ENCODE measurements around the gene TALDO1. TPM values are rescaled to one million over a fixed set of nuclear protein-coding genes. Genes with fewer than 3 reads are reported as not detected.
A peak's percentile ranks its signal among the peaks of the same experiment; 100 is the strongest.

Gene TALDO1
- total RNA-seq, 1 experiment from 2014 or later, result 1,416 TPM

GRCh38 chr11:802693-803466, 55.6 kb downstream of the TALDO1 start:
- no peak for DNase-seq (ENCODE audit: low read depth)
- in situ Hi-C loops (cut with HindIII; ENCODE audit: low pct_unique_long_range_greater_than_20kb, low sequenced_read_pairs), result no loop called here

GRCh38 chr11:803467-803742, 56.1 kb downstream of the TALDO1 start:
- no peak for DNase-seq (ENCODE audit: low read depth)
- in situ Hi-C loops (cut with HindIII; ENCODE audit: low pct_unique_long_range_greater_than_20kb, low sequenced_read_pairs), result no loop called here

- in situ Hi-C loops (cut with HindIII; ENCODE audit: low pct_unique_long_range_greater_than_20kb, low sequenced_read_pairs), result no loop called here
- no peak for DNase-seq (ENCODE audit: low read depth)
Observed at GRCh38 chr11:803770-804598, 56.7 kb downstream of the TALDO1 start.

GRCh38 chr11:804599-804964, 57.3 kb downstream of the TALDO1 start:
- in situ Hi-C loops (cut with HindIII; ENCODE audit: low pct_unique_long_range_greater_than_20kb, low sequenced_read_pairs), result no loop called here
- DNase-seq (ENCODE audit: low read depth), result no peak

- DNase-seq (ENCODE audit: low read depth), result no peak
Observed at GRCh38 chr11:808427-809286, 61.4 kb downstream of the TALDO1 start.

GRCh38 chr11:809287-810039, 62.2 kb downstream of the TALDO1 start, which contains the start of gene RPLP2:
Gene RPLP2 (plus strand): TSS chr11:809967. CDS start chr11:810235, 268 bp downstream.
- in situ Hi-C loops (cut with HindIII; ENCODE audit: low pct_unique_long_range_greater_than_20kb, low sequenced_read_pairs), result no loop called here
- peak; percentile 97 for DNase-seq (ENCODE audit: low read depth)

More at GRCh38 chr11:808427-809286, 61.4 kb downstream of the TALDO1 start:
- in situ Hi-C loops (cut with HindIII; ENCODE audit: low pct_unique_long_range_greater_than_20kb, low sequenced_read_pairs), result no loop called here

GRCh38 chr11:810040-810567, 62.8 kb downstream of the TALDO1 start:
- no peak for DNase-seq (ENCODE audit: low read depth)
- in situ Hi-C loops (cut with HindIII; ENCODE audit: low pct_unique_long_range_greater_than_20kb, low sequenced_read_pairs), result no loop called here

- in situ Hi-C loops (cut with HindIII; ENCODE audit: low pct_unique_long_range_greater_than_20kb, low sequenced_read_pairs), result no loop called here
- no peak for DNase-seq (ENCODE audit: low read depth)
Observed at GRCh38 chr11:811446-812245, 64.4 kb downstream of the TALDO1 start.

GRCh38 chr11:812390-812789, 65.1 kb downstream of the TALDO1 start:
- no peak for DNase-seq (ENCODE audit: low read depth)
- in situ Hi-C loops (cut with HindIII; ENCODE audit: low pct_unique_long_range_greater_than_20kb, low sequenced_read_pairs), result no loop called here

GRCh38 chr11:813072-813455, 65.8 kb downstream of the TALDO1 start:
- no peak for DNase-seq (ENCODE audit: low read depth)
- in situ Hi-C loops (cut with HindIII; ENCODE audit: low pct_unique_long_range_greater_than_20kb, low sequenced_read_pairs), result no loop called here

- in situ Hi-C loops (cut with HindIII; ENCODE audit: low pct_unique_long_range_greater_than_20kb, low sequenced_read_pairs), result no loop called here
- DNase-seq (ENCODE audit: low read depth), result no peak
Observed at GRCh38 chr11:813456-814096, 66.3 kb downstream of the TALDO1 start.

Other genes with a start within 250 kb of the TALDO1 start
- 271 and 316 TPM in 2 replicates for gene RNH1, start 240.2 kb upstream of the TALDO1 start, total RNA-seq (2014; rRNA removed; shearing (Covaris generic); ENCODE audit: low replicate concordance)
- gene HRAS, start 211.9 kb upstream of the TALDO1 start, total RNA-seq (2014; rRNA removed; shearing (Covaris generic); ENCODE audit: low replicate concordance), result 43.8 and 120 TPM in 2 replicates
- 2.0 and 3.4 TPM in 2 replicates for gene LRRC56, start 209.9 kb upstream of the TALDO1 start, total RNA-seq (2014; rRNA removed; shearing (Covaris generic); ENCODE audit: low replicate concordance)
- gene LMNTD2, start 186.7 kb upstream of the TALDO1 start, total RNA-seq (2014; rRNA removed; shearing (Covaris generic); ENCODE audit: low replicate concordance), result 6.7 and 18.4 TPM in 2 replicates
- gene RASSF7, start 186.5 kb upstream of the TALDO1 start, total RNA-seq (2014; rRNA removed; shearing (Covaris generic); ENCODE audit: low replicate concordance), result 107 and 124 TPM in 2 replicates
- 36.5 and 42.6 TPM in 2 replicates for gene PHRF1, start 171.0 kb upstream of the TALDO1 start, total RNA-seq (2014; rRNA removed; shearing (Covaris generic); ENCODE audit: low replicate concordance)
- gene IRF7, start 131.5 kb upstream of the TALDO1 start, total RNA-seq (2014; rRNA removed; shearing (Covaris generic); ENCODE audit: low replicate concordance), result 12.5 and 23.2 TPM in 2 replicates
- gene CDHR5, start 122.5 kb upstream of the TALDO1 start, total RNA-seq (2014; rRNA removed; shearing (Covaris generic); ENCODE audit: low replicate concordance), result not detected in 2 replicates
- gene SCT, start 120.3 kb upstream of the TALDO1 start, total RNA-seq (2014; rRNA removed; shearing (Covaris generic); ENCODE audit: low replicate concordance), result not detected in 2 replicates
- not detected in 2 replicates for gene DRD4, start 110.2 kb upstream of the TALDO1 start, total RNA-seq (2014; rRNA removed; shearing (Covaris generic); ENCODE audit: low replicate concordance)
- gene DEAF1, start 52.2 kb upstream of the TALDO1 start, total RNA-seq (2014; rRNA removed; shearing (Covaris generic); ENCODE audit: low replicate concordance), result 37.8 and 52.4 TPM in 2 replicates
- 6.3 and 15.6 TPM in 2 replicates for gene TMEM80, start 51.6 kb upstream of the TALDO1 start, total RNA-seq (2014; rRNA removed; shearing (Covaris generic); ENCODE audit: low replicate concordance)
- gene EPS8L2, start 41.2 kb upstream of the TALDO1 start, total RNA-seq (2014; rRNA removed; shearing (Covaris generic); ENCODE audit: low replicate concordance), result 264 and 273 TPM in 2 replicates
- gene GATD1, start 30.0 kb downstream of the TALDO1 start, total RNA-seq (2014; rRNA removed; shearing (Covaris generic); ENCODE audit: low replicate concordance), result 27.5 and 45.0 TPM in 2 replicates
- gene CEND1, start 42.6 kb downstream of the TALDO1 start, total RNA-seq (2014; rRNA removed; shearing (Covaris generic); ENCODE audit: low replicate concordance), result not detected in 2 replicates
- 12.5 and 13.6 TPM in 2 replicates for gene SLC25A22, start 50.8 kb downstream of the TALDO1 start, total RNA-seq (2014; rRNA removed; shearing (Covaris generic); ENCODE audit: low replicate concordance)
- gene PIDD1, start 57.8 kb downstream of the TALDO1 start, total RNA-seq (2014; rRNA removed; shearing (Covaris generic); ENCODE audit: low replicate concordance), result 16.7 and 36.1 TPM in 2 replicates
- gene RPLP2, start 62.5 kb downstream of the TALDO1 start, total RNA-seq (2014; rRNA removed; shearing (Covaris generic); ENCODE audit: low replicate concordance), result 302 and 318 TPM in 2 replicates
- 11.6 and 15.3 TPM in 2 replicates for gene PNPLA2, start 71.5 kb downstream of the TALDO1 start, total RNA-seq (2014; rRNA removed; shearing (Covaris generic); ENCODE audit: low replicate concordance)
- gene CRACR2B, start 80.5 kb downstream of the TALDO1 start, total RNA-seq (2014; rRNA removed; shearing (Covaris generic); ENCODE audit: low replicate concordance), result 15.0 and 29.5 TPM in 2 replicates
- 873 and 905 TPM in 2 replicates for gene CD151, start 85.5 kb downstream of the TALDO1 start, total RNA-seq (2014; rRNA removed; shearing (Covaris generic); ENCODE audit: low replicate concordance)
- 90.2 and 103 TPM in 2 replicates for gene POLR2L, start 95.1 kb downstream of the TALDO1 start, total RNA-seq (2014; rRNA removed; shearing (Covaris generic); ENCODE audit: low replicate concordance)
- gene TSPAN4, start 95.4 kb downstream of the TALDO1 start, total RNA-seq (2014; rRNA removed; shearing (Covaris generic); ENCODE audit: low replicate concordance), result 250 and 324 TPM in 2 replicates
- gene CHID1, start 163.3 kb downstream of the TALDO1 start, total RNA-seq (2014; rRNA removed; shearing (Covaris generic); ENCODE audit: low replicate concordance), result 146 and 165 TPM in 2 replicates
- gene AP2A2, start 178.4 kb downstream of the TALDO1 start, total RNA-seq (2014; rRNA removed; shearing (Covaris generic); ENCODE audit: low replicate concordance), result 49.4 and 52.6 TPM in 2 replicates

Data from Caki2 (cell line).